HG03571 (cell line): ENCODE data around the gene TRAPPC2L.

Experiments
- ATAC-seq: cut with Tn5 transposase; IDR thresholded peaks from one replicate; pipeline ENCODE4 v1.9.1; 2021; ENCODE audit not compliant: unreplicated experiment

Gene TRAPPC2L

GRCh38 chr16:88875703-88876234, 18.8 kb downstream of the TRAPPC2L start:
- no peak for ATAC-seq

- no peak for ATAC-seq
These were observed 20.1 kb downstream of the TRAPPC2L start for GRCh38 chr16:88876942-88877526.

GRCh38 chr16:88877564-88878289, 20.8 kb downstream of the TRAPPC2L start:
- ATAC-seq: no peak

- no peak for ATAC-seq
These were observed 21.4 kb downstream of the TRAPPC2L start for GRCh38 chr16:88878356-88878755.

GRCh38 chr16:88878967-88879787, 22.2 kb downstream of the TRAPPC2L start:
- ATAC-seq: no peak

GRCh38 chr16:88879788-88880055, 22.8 kb downstream of the TRAPPC2L start:
- no peak for ATAC-seq

- no peak for ATAC-seq
These were observed 23.5 kb downstream of the TRAPPC2L start for GRCh38 chr16:88880226-88881006.

- ATAC-seq: no peak
These were observed 24.2 kb downstream of the TRAPPC2L start for GRCh38 chr16:88881007-88881615.

GRCh38 chr16:88881675-88882357, 24.9 kb downstream of the TRAPPC2L start:
- ATAC-seq: no peak

GRCh38 chr16:88882358-88883030, 25.6 kb downstream of the TRAPPC2L start:
- ATAC-seq: no peak

- no peak for ATAC-seq
These were observed 26.4 kb downstream of the TRAPPC2L start for GRCh38 chr16:88883117-88883895.

- ATAC-seq: no peak
These were observed 27.0 kb downstream of the TRAPPC2L start for GRCh38 chr16:88883946-88884345.

GRCh38 chr16:88884569-88885271, 27.8 kb downstream of the TRAPPC2L start:
- no peak for ATAC-seq

- ATAC-seq: no peak
These were observed 28.9 kb downstream of the TRAPPC2L start for GRCh38 chr16:88885693-88886280.

GRCh38 chr16:88886420-88886844, 29.5 kb downstream of the TRAPPC2L start:
- no peak for ATAC-seq

- ATAC-seq: no peak
These were observed 30.1 kb downstream of the TRAPPC2L start for GRCh38 chr16:88886845-88887521.

GRCh38 chr16:88888057-88888456, 31.1 kb downstream of the TRAPPC2L start:
- no peak for ATAC-seq
